ENCODE data around the gene ZNF462. TPM values are rescaled to one million over a fixed set of nuclear protein-coding genes. Genes with fewer than 3 reads are reported as not detected.

The ZNF462 gene
- total RNA-seq, 1 experiment from 2014 or later: 34.5 TPM

DNA sequence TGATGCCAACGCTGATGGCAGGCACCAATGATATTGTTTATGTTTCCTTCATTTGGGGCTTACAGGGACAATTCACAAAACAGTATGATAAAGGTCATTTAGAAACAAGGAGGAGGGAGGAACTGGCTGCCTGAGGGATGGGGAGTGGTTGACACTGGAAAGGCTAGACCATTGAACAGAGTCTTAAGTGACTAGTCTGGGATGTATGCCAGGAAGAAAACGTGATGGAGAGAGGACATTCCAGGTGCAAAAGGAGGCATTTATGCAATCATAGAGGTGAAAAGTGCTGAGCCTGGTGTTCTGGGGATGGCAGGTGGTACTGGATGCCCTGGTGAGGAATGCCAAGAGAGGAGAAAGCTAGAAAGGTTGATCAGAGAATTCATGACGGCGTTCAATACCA lies 153.4 kb downstream of the ZNF462 start:
- DNase-seq: no peak
- TF ChIP-seq, protein P1, sequence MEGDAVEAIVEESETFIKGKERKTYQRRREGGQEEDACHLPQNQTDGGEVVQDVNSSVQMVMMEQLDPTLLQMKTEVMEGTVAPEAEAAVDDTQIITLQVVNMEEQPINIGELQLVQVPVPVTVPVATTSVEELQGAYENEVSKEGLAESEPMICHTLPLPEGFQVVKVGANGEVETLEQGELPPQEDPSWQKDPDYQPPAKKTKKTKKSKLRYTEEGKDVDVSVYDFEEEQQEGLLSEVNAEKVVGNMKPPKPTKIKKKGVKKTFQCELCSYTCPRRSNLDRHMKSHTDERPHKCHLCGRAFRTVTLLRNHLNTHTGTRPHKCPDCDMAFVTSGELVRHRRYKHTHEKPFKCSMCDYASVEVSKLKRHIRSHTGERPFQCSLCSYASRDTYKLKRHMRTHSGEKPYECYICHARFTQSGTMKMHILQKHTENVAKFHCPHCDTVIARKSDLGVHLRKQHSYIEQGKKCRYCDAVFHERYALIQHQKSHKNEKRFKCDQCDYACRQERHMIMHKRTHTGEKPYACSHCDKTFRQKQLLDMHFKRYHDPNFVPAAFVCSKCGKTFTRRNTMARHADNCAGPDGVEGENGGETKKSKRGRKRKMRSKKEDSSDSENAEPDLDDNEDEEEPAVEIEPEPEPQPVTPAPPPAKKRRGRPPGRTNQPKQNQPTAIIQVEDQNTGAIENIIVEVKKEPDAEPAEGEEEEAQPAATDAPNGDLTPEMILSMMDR (IDR thresholded peaks at IDR 0.05; ENCODE audit: insufficient read depth in 1 of 2, low read depth in 1 of 2, low read length in 1 of 2, severe bottlenecking in 1 of 2, unreplicated experiment in 1 of 2): no peak
- no peaks in the 10 kb centered on the region for H3K27me3 ChIP-seq (replicated peaks; ENCODE audit: control insufficient read depth, insufficient read depth, low read length)
- ChIA-PET POLR2A (no interaction called here), CTCF (no interaction called here)
- intact Hi-C loops (cut with micrococcal nuclease; ENCODE audit: unreplicated experiment): no loop called here
- peaks cover 12% of the 10 kb centered on the region for H3K9me3 Mint-ChIP-seq (ENCODE audit: unreplicated experiment)
- no peaks in the 10 kb centered on the region for H3K4me1 ChIP-seq
- no TSS peak for BruUV-seq (replicated peaks)
- H3K4me3 Mint-ChIP-seq (ENCODE audit: unreplicated experiment): no peak overlapping the region
- no peaks in the 10 kb centered on the region for H3K36me3 ChIP-seq (ENCODE audit: control insufficient read depth, insufficient read depth, low read length)
- no peak overlapping the region for H3K4me3 ChIP-seq (ENCODE audit: low read depth, low read length)
- H3K27me3 Mint-ChIP-seq (ENCODE audit: insufficient read depth, unreplicated experiment): no peaks in the 10 kb centered on the region
- H3K27ac Mint-ChIP-seq (ENCODE audit: unreplicated experiment): no peak overlapping the region
- no peaks in the 10 kb centered on the region for H3K4me1 Mint-ChIP-seq (ENCODE audit: low read depth, unreplicated experiment)
- no peaks in the 10 kb centered on the region for H3K9me3 ChIP-seq
- peaks cover 18% of the 10 kb centered on the region for H3K36me3 Mint-ChIP-seq (ENCODE audit: insufficient read depth, unreplicated experiment)

DNA sequence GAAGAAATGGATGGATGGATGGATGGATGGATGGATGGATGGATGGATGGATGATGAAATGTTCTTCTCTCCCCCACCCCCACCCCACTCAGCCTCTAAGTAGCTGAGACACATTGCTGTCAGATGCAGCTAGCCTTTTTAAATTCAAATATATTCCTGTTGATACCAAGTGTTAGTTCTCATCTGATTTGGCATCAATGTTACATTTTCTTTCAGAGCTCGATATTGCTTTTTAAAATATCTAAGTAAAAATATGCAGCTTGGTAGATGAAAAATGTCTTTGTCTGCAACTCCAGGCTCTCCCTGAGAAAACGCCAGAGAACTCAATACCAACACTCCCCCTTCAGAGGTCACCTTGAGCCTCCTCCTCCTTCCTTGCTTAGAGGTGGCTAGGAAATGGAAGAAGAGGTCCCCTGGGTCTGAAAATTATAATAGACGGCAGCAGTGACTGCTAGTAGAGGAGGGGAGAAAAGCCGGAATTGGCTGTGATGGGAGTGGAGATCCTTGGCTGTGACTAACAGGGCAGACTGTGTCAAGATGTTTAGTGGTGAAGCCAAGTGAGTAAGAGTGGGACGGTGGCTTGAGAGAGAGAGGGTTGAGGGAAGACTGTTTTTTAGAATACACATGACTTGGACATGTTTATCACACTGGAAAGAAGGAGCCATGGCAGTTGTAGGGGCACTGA lies 156.0 kb downstream of the ZNF462 start:
- Histone ChIP-seq H3K9me3 (no peaks in the 10 kb centered on the region), H3K27me3 (replicated peaks; ENCODE audit: control insufficient read depth, insufficient read depth, low read length) (no peaks in the 10 kb centered on the region), H3K4me1 (no peaks in the 10 kb centered on the region), H3K4me3 (ENCODE audit: low read depth, low read length) (no peak overlapping the region), H3K36me3 (ENCODE audit: control insufficient read depth, insufficient read depth, low read length) (no peaks in the 10 kb centered on the region)
- no peaks in the 10 kb centered on the region for H3K27me3 Mint-ChIP-seq (ENCODE audit: insufficient read depth, unreplicated experiment)
- BruUV-seq (replicated peaks): no TSS peak
- POLR2A ChIA-PET: no interaction called here
- TF ChIP-seq, protein P1 (IDR thresholded peaks at IDR 0.05; ENCODE audit: insufficient read depth in 1 of 2, low read depth in 1 of 2, low read length in 1 of 2, severe bottlenecking in 1 of 2, unreplicated experiment in 1 of 2): no peak
- no peaks in the 10 kb centered on the region for H3K4me1 Mint-ChIP-seq (ENCODE audit: low read depth, unreplicated experiment)
- DNase-seq: no peak
- CTCF ChIA-PET: interaction anchor here (0.6 kb wide), 1 partner anchor 17 kb away, joined by 7 read pairs; no protein-coding TSS in a partner anchor
- H3K4me3 Mint-ChIP-seq (ENCODE audit: unreplicated experiment): no peak overlapping the region
- no peak overlapping the region for H3K27ac Mint-ChIP-seq (ENCODE audit: unreplicated experiment)
- peaks cover 2% of the 10 kb centered on the region for H3K36me3 Mint-ChIP-seq (ENCODE audit: insufficient read depth, unreplicated experiment)
- H3K9me3 Mint-ChIP-seq (ENCODE audit: unreplicated experiment): peaks cover 12% of the 10 kb centered on the region
- intact Hi-C loops (cut with micrococcal nuclease; ENCODE audit: unreplicated experiment): no loop called here

DNA sequence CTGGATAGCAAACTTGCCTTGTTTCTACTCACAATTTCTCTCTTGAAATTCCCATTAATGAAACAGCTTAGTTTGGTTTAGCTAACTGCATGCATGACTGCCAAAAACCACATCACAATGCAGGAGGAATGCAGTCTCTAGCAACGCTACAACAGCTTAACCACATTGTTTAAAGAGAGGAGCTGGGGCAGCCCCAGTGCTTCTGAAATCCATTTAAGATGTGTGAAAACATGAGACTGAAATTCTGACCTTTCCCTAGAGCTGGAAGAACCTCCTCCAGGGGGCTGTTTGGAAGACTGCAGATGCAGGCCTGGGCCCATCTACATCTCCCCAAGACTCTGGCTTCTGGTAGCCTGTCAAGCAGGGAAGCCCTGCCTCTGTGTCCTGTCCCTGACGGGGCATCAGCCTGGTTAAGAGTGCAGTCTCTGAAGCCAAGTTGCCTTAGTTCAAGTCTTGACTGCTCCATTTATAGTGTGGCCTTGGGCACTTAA lies 157.1 kb downstream of the ZNF462 start:
- Histone ChIP-seq H3K27me3 (replicated peaks; ENCODE audit: control insufficient read depth, insufficient read depth, low read length) (no peaks in the 10 kb centered on the region), H3K4me1 (no peaks in the 10 kb centered on the region), H3K9me3 (no peaks in the 10 kb centered on the region), H3K4me3 (ENCODE audit: low read depth, low read length) (no peak overlapping the region), H3K36me3 (ENCODE audit: control insufficient read depth, insufficient read depth, low read length) (no peaks in the 10 kb centered on the region)
- TF ChIP-seq, protein P1 (IDR thresholded peaks at IDR 0.05; ENCODE audit: insufficient read depth in 1 of 2, low read depth in 1 of 2, low read length in 1 of 2, severe bottlenecking in 1 of 2, unreplicated experiment in 1 of 2): no peak
- Mint-ChIP-seq H3K27ac (ENCODE audit: unreplicated experiment) (no peak overlapping the region), H3K36me3 (ENCODE audit: insufficient read depth, unreplicated experiment) (no peaks in the 10 kb centered on the region), H3K9me3 (ENCODE audit: unreplicated experiment) (peaks cover 12% of the 10 kb centered on the region), H3K27me3 (ENCODE audit: insufficient read depth, unreplicated experiment) (no peaks in the 10 kb centered on the region), H3K4me1 (ENCODE audit: low read depth, unreplicated experiment) (no peaks in the 10 kb centered on the region), H3K4me3 (ENCODE audit: unreplicated experiment) (no peak overlapping the region)
- intact Hi-C loops (cut with micrococcal nuclease; ENCODE audit: unreplicated experiment): no loop called here
- no TSS peak for BruUV-seq (replicated peaks)
- CTCF ChIA-PET: no interaction called here
- DNase-seq: no peak
- POLR2A ChIA-PET: no interaction called here

All from Caco-2 (cell line).